Suprapubic skin (tissue), 4 donors: ENCODE measurements around the gene RBPJ. TPM values are rescaled to one million over a fixed set of nuclear protein-coding genes. Genes with fewer than 3 reads are reported as not detected.

Experiments used
- DNase-seq, 2 donors: peaks; one replicate each; pipeline ENCODE4 v3.0.0-alpha.2; 2019; ENCODE audit warnings: low spot score in 2 of 2
- H3K27ac ChIP-seq: fragments of 200-600 bp; sonication (generic); one replicate; pipeline ENCODE4 v1.5.1; 2019
- H3K27me3 ChIP-seq: fragments of 200-600 bp; sonication (generic); one replicate; pipeline ENCODE4 v1.5.1; 2019
- H3K36me3 ChIP-seq: fragments of 200-600 bp; sonication (generic); one replicate; pipeline ENCODE4 v1.5.1; 2019
- H3K4me1 ChIP-seq: fragments of 200-600 bp; sonication (generic); one replicate; pipeline ENCODE4 v1.5.1; 2019
- H3K4me3 ChIP-seq: fragments of 200-600 bp; sonication (generic); one replicate; pipeline ENCODE4 v1.5.1; 2019; ENCODE audit warnings: mild to moderate bottlenecking
- H3K9me3 ChIP-seq: fragments of 200-600 bp; sonication (generic); one replicate; pipeline ENCODE4 v1.5.1; 2019
- EP300 ChIP-seq: sonication (generic); formaldehyde crosslinking; IDR thresholded peaks from one replicate; pipeline ENCODE4 v1.6.1; 2017; ENCODE audit warnings: antibody characterized with exemption
- POLR2A ChIP-seq, 2 donors: fragments of 450-650 bp; IDR thresholded peaks; one replicate each; pipeline ENCODE4 v1.6.1; 2017; ENCODE audit warnings: antibody characterized with exemption in 2 of 2, mild to moderate bottlenecking in 2 of 2, moderate library complexity in 2 of 2
- POLR2AphosphoS5 ChIP-seq, 3 donors: sonication (generic); formaldehyde crosslinking; IDR thresholded peaks; one replicate each; pipeline ENCODE4 v1.6.1; 2017; ENCODE audit warnings: antibody characterized with exemption in 3 of 3
- WGBS: methylation state at CpG from one replicate; pipeline ENCODE4 v1.1.5; 2018; 5-methylcytosine and 5-hydroxymethylcytosine counted together
- total RNA-seq, 4 donors: library from RNA; depleted of rRNA; stranded (reverse); fragments of >200 nt; gene quantifications; one replicate each; pipeline ENCODE4 v1.1.0, GENCODE V29; 2016
- TF ChIP-seq, protein P1 (sequence below), 2 donors: fragments of 200-600 bp in 1 of 2; fragments of 450-650 bp in 1 of 2; sonication (generic) in 1 of 2; IDR thresholded peaks; one replicate each; pipeline ENCODE4 v1.5.1; 2016 to 2019; ENCODE audit warnings: antibody characterized with exemption in 2 of 2, mild to moderate bottlenecking in 1 of 2, moderate library complexity in 1 of 2

RBPJ gene
- total RNA-seq, 4 donors from 2014 or later = 33.4 to 104 (median 46.1) TPM

DNA sequence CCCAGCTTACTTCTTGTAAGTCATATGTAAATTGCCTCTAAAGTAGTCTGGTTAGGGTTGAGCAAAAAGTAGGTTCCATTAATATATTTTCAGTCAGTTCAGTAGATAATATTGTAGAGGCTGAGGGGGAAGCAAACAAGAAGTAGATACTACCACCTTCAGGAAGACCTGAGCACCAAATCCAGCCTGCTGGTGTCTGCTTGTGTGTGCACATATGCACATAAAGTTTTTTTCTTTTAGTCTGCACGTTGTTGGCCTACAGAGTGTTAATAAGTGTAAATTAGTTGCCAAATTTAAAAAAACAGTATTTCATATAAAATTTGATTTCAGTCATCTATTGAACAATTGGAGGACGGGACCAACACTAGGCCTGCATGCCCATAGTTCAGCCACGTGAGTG, 92.8 kb downstream of the RBPJ start:
- no peaks in the 10 kb centered on the region for H3K27me3 ChIP-seq
- H3K9me3 ChIP-seq = no peaks in the 10 kb centered on the region
- TF ChIP-seq POLR2A (IDR thresholded peaks at IDR 0.05) (no peak), EP300 (no peak), POLR2AphosphoS5 (IDR thresholded peaks at IDR 0.05) (no peak)
- TF ChIP-seq, protein P1, sequence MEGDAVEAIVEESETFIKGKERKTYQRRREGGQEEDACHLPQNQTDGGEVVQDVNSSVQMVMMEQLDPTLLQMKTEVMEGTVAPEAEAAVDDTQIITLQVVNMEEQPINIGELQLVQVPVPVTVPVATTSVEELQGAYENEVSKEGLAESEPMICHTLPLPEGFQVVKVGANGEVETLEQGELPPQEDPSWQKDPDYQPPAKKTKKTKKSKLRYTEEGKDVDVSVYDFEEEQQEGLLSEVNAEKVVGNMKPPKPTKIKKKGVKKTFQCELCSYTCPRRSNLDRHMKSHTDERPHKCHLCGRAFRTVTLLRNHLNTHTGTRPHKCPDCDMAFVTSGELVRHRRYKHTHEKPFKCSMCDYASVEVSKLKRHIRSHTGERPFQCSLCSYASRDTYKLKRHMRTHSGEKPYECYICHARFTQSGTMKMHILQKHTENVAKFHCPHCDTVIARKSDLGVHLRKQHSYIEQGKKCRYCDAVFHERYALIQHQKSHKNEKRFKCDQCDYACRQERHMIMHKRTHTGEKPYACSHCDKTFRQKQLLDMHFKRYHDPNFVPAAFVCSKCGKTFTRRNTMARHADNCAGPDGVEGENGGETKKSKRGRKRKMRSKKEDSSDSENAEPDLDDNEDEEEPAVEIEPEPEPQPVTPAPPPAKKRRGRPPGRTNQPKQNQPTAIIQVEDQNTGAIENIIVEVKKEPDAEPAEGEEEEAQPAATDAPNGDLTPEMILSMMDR (IDR thresholded peaks at IDR 0.05) = no peak
- 90% methylated on average over 3 of the region's 3 CpGs for WGBS
- H3K36me3 ChIP-seq = peaks cover 19% of the 10 kb centered on the region
- H3K27ac ChIP-seq = no peak overlapping the region
- DNase-seq = no peak
- peaks cover 11% of the 10 kb centered on the region for H3K4me1 ChIP-seq
- no peak overlapping the region for H3K4me3 ChIP-seq

DNA sequence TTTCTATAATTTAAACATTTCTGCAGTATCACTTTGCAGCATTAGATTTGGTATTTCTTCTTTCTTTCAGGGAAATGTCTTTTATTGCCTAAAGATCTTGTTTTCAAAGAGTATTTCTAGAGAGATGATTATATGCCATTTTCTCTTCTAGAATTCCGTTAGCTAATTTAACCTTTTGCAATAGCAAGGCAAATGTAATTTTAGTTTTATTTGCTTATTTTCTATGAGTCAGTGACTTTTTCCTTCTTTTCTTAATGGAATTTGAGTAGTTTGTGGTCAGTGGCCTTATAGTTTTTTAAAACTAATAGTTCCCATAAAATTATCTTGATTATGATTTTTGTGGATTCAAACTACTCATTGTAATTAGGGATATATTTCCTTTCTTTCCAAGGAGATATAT, 97.3 kb downstream of the RBPJ start:
- H3K36me3 ChIP-seq = peaks cover 35% of the 10 kb centered on the region
- no peaks in the 10 kb centered on the region for H3K9me3 ChIP-seq
- H3K4me1 ChIP-seq = peaks cover under 1% of the 10 kb centered on the region
- no peak for TF ChIP-seq POLR2AphosphoS5 (IDR thresholded peaks at IDR 0.05)
- no peak for TF ChIP-seq POLR2A (IDR thresholded peaks at IDR 0.05)
- TF ChIP-seq, protein P1 (IDR thresholded peaks at IDR 0.05) = no peak
- TF ChIP-seq EP300 = no peak
- H3K4me3 ChIP-seq = no peak overlapping the region
- no peak for DNase-seq
- no peak overlapping the region for H3K27ac ChIP-seq
- no peaks in the 10 kb centered on the region for H3K27me3 ChIP-seq
- 90% methylated on average over 1 of the region's 1 CpG for WGBS

DNA sequence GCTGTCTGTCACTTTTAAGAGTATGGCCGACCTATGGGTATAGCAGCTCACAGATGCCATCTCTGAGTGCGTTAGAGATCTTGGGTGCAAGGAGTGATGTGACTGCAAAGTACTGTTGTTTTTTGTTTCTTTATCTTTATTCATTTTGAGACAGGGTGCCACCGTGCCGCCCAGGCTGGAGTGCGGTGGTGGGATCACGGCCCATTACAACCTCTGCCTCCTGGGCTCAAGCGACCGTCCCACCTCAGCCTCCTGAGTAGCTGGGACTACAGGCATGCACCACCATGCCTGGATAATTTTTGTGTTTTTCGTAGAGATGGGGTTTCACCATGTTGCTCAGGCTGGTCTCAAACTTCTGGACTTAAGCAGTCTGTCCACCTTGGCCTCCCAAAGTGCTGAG, 98.0 kb downstream of the RBPJ start:
- H3K4me1 ChIP-seq = no peaks in the 10 kb centered on the region
- TF ChIP-seq, protein P1 (IDR thresholded peaks at IDR 0.05) = no peak
- TF ChIP-seq EP300 (no peak), POLR2AphosphoS5 (IDR thresholded peaks at IDR 0.05) (no peak), POLR2A (IDR thresholded peaks at IDR 0.05) (no peak)
- WGBS = 92% methylated on average over 9 of the region's 9 CpGs
- no peak overlapping the region for H3K4me3 ChIP-seq
- H3K27ac ChIP-seq = no peak overlapping the region
- no peak for DNase-seq
- no peaks in the 10 kb centered on the region for H3K27me3 ChIP-seq
- H3K36me3 ChIP-seq = peaks cover 39% of the 10 kb centered on the region
- H3K9me3 ChIP-seq = no peaks in the 10 kb centered on the region

DNA sequence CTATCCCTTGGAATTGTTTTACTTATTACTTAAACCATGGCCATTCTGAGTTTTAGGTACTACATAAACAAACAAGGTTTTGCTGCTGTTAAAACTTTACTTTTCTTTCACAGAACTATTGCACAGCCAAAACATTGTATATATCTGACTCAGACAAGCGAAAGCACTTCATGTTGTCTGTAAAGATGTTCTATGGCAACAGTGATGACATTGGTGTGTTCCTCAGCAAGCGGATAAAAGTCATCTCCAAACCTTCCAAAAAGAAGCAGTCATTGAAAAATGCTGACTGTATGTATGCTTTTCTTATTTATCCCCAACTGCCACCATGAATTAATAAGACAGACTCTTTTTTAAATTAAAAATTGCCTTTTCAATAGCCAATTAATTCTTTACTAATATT, 99.6 kb downstream of the RBPJ start:
- Histone ChIP-seq H3K27me3 (no peaks in the 10 kb centered on the region), H3K36me3 (peaks cover 51% of the 10 kb centered on the region), H3K27ac (no peak overlapping the region), H3K4me3 (no peak overlapping the region), H3K4me1 (no peaks in the 10 kb centered on the region), H3K9me3 (no peaks in the 10 kb centered on the region)
- TF ChIP-seq, protein P1 (IDR thresholded peaks at IDR 0.05) = no peak
- TF ChIP-seq EP300 = no peak
- TF ChIP-seq POLR2A (IDR thresholded peaks at IDR 0.05) = no peak
- TF ChIP-seq POLR2AphosphoS5 (IDR thresholded peaks at IDR 0.05) = no peak
- WGBS = 93% methylated on average over 2 of the region's 2 CpGs
- DNase-seq = no peak

DNA sequence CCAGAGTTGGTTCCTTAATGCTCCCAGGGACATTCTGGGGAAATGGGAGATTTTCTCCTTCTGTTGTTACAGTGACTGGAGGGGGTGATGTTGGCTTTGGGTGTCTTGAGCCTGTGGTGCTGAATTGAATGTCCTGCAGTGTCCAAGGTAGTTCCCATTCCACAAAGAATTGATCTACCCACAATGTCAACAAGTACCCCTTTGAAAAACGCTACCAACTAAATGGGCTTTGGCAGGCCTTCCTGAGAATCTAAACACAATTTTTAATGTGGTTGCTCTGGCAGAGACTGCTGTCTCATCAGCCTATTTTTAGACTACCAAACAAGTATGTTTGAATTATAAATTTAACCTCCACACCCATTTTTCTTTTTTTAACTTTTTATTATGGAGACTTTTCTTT, 100.1 kb downstream of the RBPJ start:
- TF ChIP-seq EP300 (no peak), POLR2AphosphoS5 (IDR thresholded peaks at IDR 0.05) (no peak), POLR2A (IDR thresholded peaks at IDR 0.05) (no peak)
- TF ChIP-seq, protein P1 (IDR thresholded peaks at IDR 0.05) = no peak
- no peak for DNase-seq
- Histone ChIP-seq H3K27ac (no peak overlapping the region), H3K9me3 (no peaks in the 10 kb centered on the region), H3K4me3 (no peak overlapping the region), H3K36me3 (peaks cover 52% of the 10 kb centered on the region), H3K27me3 (no peaks in the 10 kb centered on the region), H3K4me1 (no peaks in the 10 kb centered on the region)
- WGBS = 18% methylated on average over 1 of the region's 1 CpG
